Naive thymus-derived CD4-positive, alpha-beta T cell (primary cell): ENCODE measurements around the gene ZNF750. TPM values are rescaled to one million over a fixed set of nuclear protein-coding genes. Genes with fewer than 3 reads are reported as not detected.

ENCODE experiments used
- ATAC-seq: fragments of 150-1000 bp; cut with Tn5 transposase; 2 replicates; pipeline ENCODE4 v1.10.0; 2021; ENCODE audit warnings: mild to moderate bottlenecking, moderate library complexity
- CTCF ChIA-PET: fragments of 350-600 bp; sonication (Branson Sonifier 250); formaldehyde crosslinking; loops from one replicate; lab custom pipeline; 2021; ENCODE audit warnings: antibody characterized with exemption; lab: Charles Lee
- POLR2A ChIA-PET: fragments of 350-600 bp; sonication (Branson Sonifier 250); formaldehyde crosslinking; loops from one replicate; lab custom pipeline; 2021; ENCODE audit warnings: antibody characterized with exemption, inconsistent platforms; lab: Charles Lee
- DNase-seq, 9 donors: peaks; one replicate each; pipeline versions ENCODE4 v3.0.0 to v3.0.0-alpha.2; 2020 to 2022; ENCODE audit warnings: mixed read lengths in 1 of 9
- H3K27ac ChIP-seq: one replicate; pipeline ENCODE4 v1.7.0; 2013; ENCODE audit warnings: mild to moderate bottlenecking, low read depth, low read length, moderate library complexity
- H3K27me3 ChIP-seq, 2 donors: one replicate each; pipeline ENCODE4 v1.7.0; 2013; ENCODE audit warnings: low read length in 2 of 2, mild to moderate bottlenecking in 2 of 2, moderate library complexity in 2 of 2; ENCODE audit not compliant: control insufficient read depth in 2 of 2, insufficient read depth in 2 of 2
- H3K36me3 ChIP-seq, 3 experiments: 1 replicate in 2 of 3; 2 replicates in 1 of 3; pipeline ENCODE4 v1.7.0; 2013; ENCODE audit warnings: low read length in 3 of 3, mild to moderate bottlenecking in 3 of 3, moderate library complexity in 1 of 3; ENCODE audit not compliant: insufficient read depth in 3 of 3, control insufficient read depth in 2 of 3
- H3K4me1 ChIP-seq, 2 donors: one replicate each; pipeline ENCODE4 v1.7.0; 2013; ENCODE audit warnings: low read length in 2 of 2, mild to moderate bottlenecking in 2 of 2, moderate library complexity in 1 of 2; ENCODE audit not compliant: control insufficient read depth in 2 of 2, insufficient read depth in 2 of 2
- H3K4me3 ChIP-seq: 2 replicates; pipeline ENCODE4 v1.7.0; 2013; ENCODE audit warnings: mild to moderate bottlenecking, low read length
- H3K9me3 ChIP-seq, 3 experiments: 1 replicate in 2 of 3; 2 replicates in 1 of 3; pipeline ENCODE4 v1.7.0; 2013; ENCODE audit warnings: low read length in 3 of 3; ENCODE audit not compliant: control insufficient read depth in 2 of 3
- H3K27ac Mint-ChIP-seq, 9 donors: one replicate each; pipeline ENCODE4 v1.8.0; 2020 to 2022; ENCODE audit warnings: mixed read lengths in 9 of 9, mild to moderate bottlenecking in 8 of 9, moderate library complexity in 5 of 9, inconsistent platforms in 2 of 9
- H3K27me3 Mint-ChIP-seq, 5 donors: one replicate each; pipeline ENCODE4 v1.8.0; 2021 to 2022; ENCODE audit warnings: mixed read lengths in 5 of 5, mild to moderate bottlenecking in 1 of 5
- H3K36me3 Mint-ChIP-seq, 5 donors: one replicate each; pipeline ENCODE4 v1.8.0; 2020 to 2022; ENCODE audit warnings: mixed read lengths in 5 of 5, mild to moderate bottlenecking in 3 of 5, inconsistent platforms in 1 of 5
- H3K4me1 Mint-ChIP-seq, 7 donors: one replicate each; pipeline ENCODE4 v1.8.0; 2020 to 2022; ENCODE audit warnings: mixed read lengths in 7 of 7, mild to moderate bottlenecking in 3 of 7, inconsistent platforms in 1 of 7
- H3K4me3 Mint-ChIP-seq, 10 donors: one replicate each; pipeline ENCODE4 v1.8.0; 2020 to 2022; ENCODE audit warnings: mild to moderate bottlenecking in 10 of 10, mixed read lengths in 10 of 10, moderate library complexity in 6 of 10, inconsistent platforms in 2 of 10
- H3K9me3 Mint-ChIP-seq, 11 donors: one replicate each; pipeline ENCODE4 v1.8.0; 2020 to 2022; ENCODE audit warnings: mixed read lengths in 11 of 11, mild to moderate bottlenecking in 4 of 11, inconsistent platforms in 1 of 11, moderate library complexity in 1 of 11
- intact Hi-C, 2 donors: fragments of 100-400 bp; cut with micrococcal nuclease; formaldehyde crosslinking; loops; one replicate each; pipeline ENCODE4 v1.15.1; 2023
- polyA plus RNA-seq, 2 donors: library from polyadenylated mRNA; unstranded; fragments of 300-500 nt; fragmentation: Illumina TruSeq; gene quantifications; one replicate each; pipeline ENCODE4 v1.2.3, GENCODE V29; 2021
- total RNA-seq, 6 experiments: library from RNA in 5 of 6; stranded (reverse) in 5 of 6; gene quantifications; 1 replicate in 5 of 6; 2 replicates in 1 of 6; pipeline ENCODE4 v1.2.3 and lab custom pipeline; 2021 to 2026

Gene ZNF750
- total and polyA plus RNA-seq, 7 experiments from 2014 or later, result 0.13 TPM; not detected in 6

- Histone ChIP-seq H3K4me1 (no peaks in the 10 kb centered on the region), H3K36me3 (peaks cover 0 to 23% (median 0%) of the 10 kb centered on the region in 3 experiments), H3K27me3 (no peaks in the 10 kb centered on the region), H3K9me3 (no peaks in the 10 kb centered on the region), H3K27ac (no peak overlapping the region), H3K4me3 (no peak overlapping the region)
- ChIA-PET CTCF (no interaction called here), POLR2A (no interaction called here)
- ATAC-seq (no peak), DNase-seq (no peak)
- peaks cover 4 to 19% (median 10%) of the 10 kb centered on the region in 7 donors for H3K4me1 Mint-ChIP-seq
- H3K9me3 Mint-ChIP-seq, result peaks cover 0 to 4% (median 0%) of the 10 kb centered on the region in 11 donors
- intact Hi-C loops, result no loop called here
- peaks cover 4 to 42% (median 10%) of the 10 kb centered on the region in 5 donors for H3K36me3 Mint-ChIP-seq
- H3K4me3 Mint-ChIP-seq, result no peak overlapping the region
- no peaks in the 10 kb centered on the region for H3K27me3 Mint-ChIP-seq
- H3K27ac Mint-ChIP-seq, result peak overlapping the region in 1 of 9 donors; percentile 15
These were observed 38.9 kb downstream of the ZNF750 start for GRCh38 chr17:82800885-82801284.

GRCh38 chr17:82799591-82799990 lies 40.2 kb downstream of the ZNF750 start:
- peaks cover 4 to 19% (median 8%) of the 10 kb centered on the region in 7 donors for H3K4me1 Mint-ChIP-seq
- no peak overlapping the region for H3K27ac ChIP-seq
- intact Hi-C loops, result no loop called here
- H3K27me3 Mint-ChIP-seq, result no peaks in the 10 kb centered on the region
- H3K9me3 ChIP-seq, result no peaks in the 10 kb centered on the region
- ATAC-seq (no peak), DNase-seq (no peak)
- no peak overlapping the region for H3K4me3 ChIP-seq
- H3K4me1 ChIP-seq, result no peaks in the 10 kb centered on the region
- H3K36me3 Mint-ChIP-seq, result peaks cover 4 to 34% (median 8%) of the 10 kb centered on the region in 5 donors
- H3K4me3 Mint-ChIP-seq, result no peak overlapping the region
- H3K36me3 ChIP-seq, result peaks cover 0 to 21% (median 0%) of the 10 kb centered on the region in 3 experiments
- peak overlapping the region in 1 of 9 donors; percentile 12 for H3K27ac Mint-ChIP-seq
- POLR2A ChIA-PET, result no interaction called here
- no peaks in the 10 kb centered on the region for H3K27me3 ChIP-seq
- CTCF ChIA-PET, result interaction anchor here (1.3 kb wide), 1 partner anchor 115 kb away, joined by 3 read pairs; no protein-coding TSS in a partner anchor
- H3K9me3 Mint-ChIP-seq, result peaks cover 0 to 4% (median 0%) of the 10 kb centered on the region in 11 donors

- peaks cover 4 to 34% (median 8%) of the 10 kb centered on the region in 5 donors for H3K36me3 Mint-ChIP-seq
- no peaks in the 10 kb centered on the region for H3K27me3 Mint-ChIP-seq
- Histone ChIP-seq H3K36me3 (peaks cover 0 to 25% (median 0%) of the 10 kb centered on the region in 3 experiments), H3K9me3 (no peaks in the 10 kb centered on the region), H3K4me3 (no peak overlapping the region), H3K27ac (no peak overlapping the region), H3K27me3 (no peaks in the 10 kb centered on the region), H3K4me1 (no peaks in the 10 kb centered on the region)
- intact Hi-C loops, result no loop called here
- peak overlapping the region in 1 of 9 donors; percentile 45 for H3K27ac Mint-ChIP-seq
- H3K4me3 Mint-ChIP-seq, result no peak overlapping the region
- ChIA-PET CTCF (no interaction called here), POLR2A (no interaction called here)
- peaks cover 0 to 4% (median 0%) of the 10 kb centered on the region in 11 donors for H3K9me3 Mint-ChIP-seq
- DNase-seq, result no peak
- H3K4me1 Mint-ChIP-seq, result peaks cover 4 to 19% (median 8%) of the 10 kb centered on the region in 7 donors
- no peak for ATAC-seq
These were observed 41.1 kb downstream of the ZNF750 start for GRCh38 chr17:82798752-82799151.

GRCh38 chr17:82797061-82797460 lies 42.8 kb downstream of the ZNF750 start:
- peaks cover 4 to 26% (median 5%) of the 10 kb centered on the region in 5 donors for H3K36me3 Mint-ChIP-seq
- H3K27me3 Mint-ChIP-seq, result no peaks in the 10 kb centered on the region
- ATAC-seq, result no peak
- intact Hi-C loops, result no loop called here
- Histone ChIP-seq H3K36me3 (peaks cover 0 to 22% (median 0%) of the 10 kb centered on the region in 3 experiments), H3K27ac (no peak overlapping the region), H3K9me3 (no peaks in the 10 kb centered on the region), H3K27me3 (no peaks in the 10 kb centered on the region), H3K4me1 (no peaks in the 10 kb centered on the region), H3K4me3 (no peak overlapping the region)
- no peak for DNase-seq
- POLR2A ChIA-PET, result no interaction called here
- H3K9me3 Mint-ChIP-seq, result peaks cover 0 to 4% (median 0%) of the 10 kb centered on the region in 11 donors
- CTCF ChIA-PET, result no interaction called here
- H3K4me3 Mint-ChIP-seq, result no peak overlapping the region
- H3K27ac Mint-ChIP-seq, result peak overlapping the region in 1 of 9 donors; percentile 72
- peaks cover 1 to 9% (median 4%) of the 10 kb centered on the region in 7 donors for H3K4me1 Mint-ChIP-seq

- Histone ChIP-seq H3K9me3 (no peaks in the 10 kb centered on the region), H3K27me3 (no peaks in the 10 kb centered on the region), H3K4me1 (no peaks in the 10 kb centered on the region), H3K4me3 (no peak overlapping the region), H3K27ac (no peak overlapping the region), H3K36me3 (peaks cover 0 to 22% (median 0%) of the 10 kb centered on the region in 3 experiments)
- no peaks in the 10 kb centered on the region for H3K9me3 Mint-ChIP-seq
- ChIA-PET POLR2A (no interaction called here), CTCF (no interaction called here)
- no peak for ATAC-seq
- no peak overlapping the region for H3K27ac Mint-ChIP-seq
- H3K36me3 Mint-ChIP-seq, result peaks cover 0 to 23% (median 5%) of the 10 kb centered on the region in 5 donors
- no peak for DNase-seq
- intact Hi-C loops, result no loop called here
- H3K27me3 Mint-ChIP-seq, result no peaks in the 10 kb centered on the region
- peaks cover 0 to 4% (median 0%) of the 10 kb centered on the region in 7 donors for H3K4me1 Mint-ChIP-seq
- H3K4me3 Mint-ChIP-seq, result no peak overlapping the region
These were observed 44.2 kb downstream of the ZNF750 start for GRCh38 chr17:82795615-82796014.

GRCh38 chr17:82794781-82795482 lies 44.9 kb downstream of the ZNF750 start:
- Mint-ChIP-seq H3K36me3 (peaks cover 0 to 24% (median 5%) of the 10 kb centered on the region in 5 donors), H3K9me3 (no peaks in the 10 kb centered on the region), H3K27ac (peak overlapping the region in 1 of 9 donors; percentile 52), H3K4me3 (no peak overlapping the region), H3K27me3 (no peaks in the 10 kb centered on the region), H3K4me1 (peaks cover 0 to 5% (median 0%) of the 10 kb centered on the region in 7 donors)
- Histone ChIP-seq H3K4me1 (no peaks in the 10 kb centered on the region), H3K9me3 (no peaks in the 10 kb centered on the region), H3K36me3 (peaks cover 0 to 22% (median 0%) of the 10 kb centered on the region in 3 experiments), H3K27me3 (no peaks in the 10 kb centered on the region), H3K27ac (no peak overlapping the region), H3K4me3 (no peak overlapping the region)
- DNase-seq (no peak), ATAC-seq (no peak)
- POLR2A ChIA-PET, result no interaction called here
- CTCF ChIA-PET, result interaction anchor here (1.2 kb wide), 1 partner anchor 13 kb away, joined by 4 read pairs; no protein-coding TSS in a partner anchor
- intact Hi-C loops, result no loop called here
